Cortex of kidney (tissue), 1 donor: ENCODE results near the gene AMER1.
A peak's percentile ranks its signal among the peaks of the same experiment; 100 is the strongest.
"Not testable (repeated sequence)": the region's sequence is repeated elsewhere in the genome, so short reads cannot be mapped to it uniquely, and the experiment has no call there.

Experiments used
- DNase-seq: peaks from one replicate; lab custom pipeline; 2025; lab: John Stamatoyannopoulos, UW

Gene AMER1

DNA sequence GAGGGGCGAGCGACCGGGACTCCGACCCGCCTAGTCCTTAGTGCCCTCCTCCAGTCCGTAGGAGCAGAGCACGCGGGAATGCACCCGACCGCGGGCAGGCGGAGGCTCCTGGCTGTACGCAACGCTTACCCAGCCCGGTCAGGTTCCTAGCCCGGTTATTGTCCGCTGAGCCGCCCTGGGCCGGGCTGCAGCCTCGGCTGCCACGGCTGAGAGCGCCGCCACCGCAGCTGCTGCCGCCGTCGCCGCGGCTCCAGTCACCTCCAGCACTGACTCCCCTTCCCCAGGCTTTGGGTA is at the start of gene AMER1:
Gene AMER1, minus strand, starts transcription at position 268 of the 294 bp plus-strand sequence. CDS start 12,422 bp downstream, outside the sequence.
- DNase-seq = no peak

DNA sequence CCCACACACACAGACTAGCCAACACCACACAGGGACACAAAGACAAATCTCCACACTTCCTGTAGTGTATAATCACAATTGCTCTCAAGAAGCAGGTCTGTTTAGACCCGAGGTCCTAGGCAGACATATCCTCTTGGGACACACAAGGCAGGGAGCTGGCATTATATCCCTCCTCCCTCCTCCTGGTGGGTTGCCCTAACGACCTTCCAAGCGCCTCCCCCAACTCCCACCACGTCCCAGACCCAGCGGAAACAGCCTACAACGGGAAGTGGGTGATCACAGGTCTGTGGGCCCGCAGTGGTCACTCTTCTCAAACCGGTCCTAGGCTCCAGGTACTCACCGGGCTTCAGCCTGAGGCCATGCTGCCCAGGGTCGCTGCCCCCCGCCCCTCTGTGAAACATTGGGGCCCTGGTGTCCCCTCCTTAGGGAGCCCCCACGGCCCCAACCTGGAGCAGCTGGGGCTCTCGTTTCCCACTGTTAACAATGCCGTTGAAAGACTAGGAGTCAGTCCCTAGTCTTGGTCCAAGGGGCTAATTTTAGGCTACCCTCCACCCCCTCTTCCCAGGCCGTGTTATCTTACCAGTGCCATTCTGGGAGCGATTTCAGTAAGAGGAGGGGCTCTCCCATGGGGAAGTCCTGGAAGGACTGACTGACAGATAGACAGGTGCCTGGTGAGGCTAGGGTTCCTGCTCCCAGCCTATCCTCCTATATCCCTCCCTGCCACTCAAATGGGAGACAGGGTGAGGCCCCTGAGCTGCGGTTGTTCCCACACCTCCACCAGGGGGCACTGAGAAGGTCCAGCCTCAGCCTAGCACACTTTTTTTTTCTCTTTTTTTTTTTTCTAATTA is 24.8 kb upstream of the AMER1 start, which contains the start of gene ASB12:
Gene ASB12, minus strand, starts transcription at position 485 of the 848 bp plus-strand sequence. CDS start 4,957 bp downstream, outside the sequence.
- DNase-seq = no peak

DNA sequence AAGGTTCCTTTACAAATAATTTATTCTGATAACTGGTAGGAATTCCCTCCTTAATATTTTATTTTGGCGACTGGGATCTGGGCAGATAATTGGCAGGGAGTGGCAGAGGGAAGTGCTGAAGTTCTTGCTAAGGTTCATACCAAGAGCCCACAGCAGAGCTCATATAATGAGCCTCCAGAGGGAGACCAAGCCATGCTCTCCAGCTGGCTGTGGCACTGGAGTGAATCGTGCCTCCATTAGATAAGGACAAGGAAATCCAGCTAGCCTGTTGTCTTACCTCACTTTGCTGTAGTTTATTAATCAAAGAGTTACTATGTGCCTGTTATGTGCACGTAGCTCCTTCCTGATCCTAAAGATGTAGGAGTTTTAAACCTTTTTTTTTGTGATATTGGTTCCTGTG is 23.6 kb upstream of the AMER1 start:
- DNase-seq = no peak

DNA sequence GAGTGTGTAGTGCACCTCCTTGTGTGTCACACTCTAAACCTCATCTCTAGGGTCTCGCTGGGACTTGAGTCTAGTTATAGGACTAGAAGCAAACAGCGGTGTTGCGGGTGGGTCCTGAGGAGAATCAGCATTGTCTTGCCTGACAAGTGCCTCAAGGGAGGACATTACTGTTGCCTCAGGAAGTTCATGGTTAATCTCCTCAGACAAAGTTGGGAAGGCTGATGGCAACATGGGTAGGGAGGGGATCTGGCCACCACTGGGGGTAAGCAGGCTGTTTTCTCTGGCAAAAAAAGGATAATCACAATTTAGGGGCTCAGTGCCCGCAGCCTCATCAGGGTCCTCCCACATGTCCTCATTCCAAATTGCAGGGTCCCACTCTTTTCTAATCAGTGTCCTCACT is 12.5 kb upstream of the AMER1 start:
- DNase-seq = no peak

DNA sequence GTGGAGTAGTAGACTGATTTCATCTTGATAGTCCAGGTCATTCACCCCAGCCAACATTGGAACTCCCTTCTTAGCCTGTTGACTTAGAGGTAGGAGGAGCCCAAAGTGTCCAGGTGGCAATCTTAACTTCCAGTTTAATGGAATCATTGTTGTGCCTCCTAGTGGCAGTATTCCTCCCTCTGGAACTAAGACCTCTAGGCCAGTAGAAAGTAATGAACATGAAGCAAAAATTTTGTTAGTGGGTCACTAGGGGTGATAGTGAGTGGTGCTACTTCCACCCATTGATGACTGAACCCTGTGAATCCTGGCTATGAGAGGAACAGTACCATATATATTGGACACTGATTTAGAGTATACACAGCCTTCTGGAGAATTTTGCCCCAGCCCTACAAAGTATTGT is 8.5 kb upstream of the AMER1 start:
- DNase-seq = not testable (repeated sequence)

DNA sequence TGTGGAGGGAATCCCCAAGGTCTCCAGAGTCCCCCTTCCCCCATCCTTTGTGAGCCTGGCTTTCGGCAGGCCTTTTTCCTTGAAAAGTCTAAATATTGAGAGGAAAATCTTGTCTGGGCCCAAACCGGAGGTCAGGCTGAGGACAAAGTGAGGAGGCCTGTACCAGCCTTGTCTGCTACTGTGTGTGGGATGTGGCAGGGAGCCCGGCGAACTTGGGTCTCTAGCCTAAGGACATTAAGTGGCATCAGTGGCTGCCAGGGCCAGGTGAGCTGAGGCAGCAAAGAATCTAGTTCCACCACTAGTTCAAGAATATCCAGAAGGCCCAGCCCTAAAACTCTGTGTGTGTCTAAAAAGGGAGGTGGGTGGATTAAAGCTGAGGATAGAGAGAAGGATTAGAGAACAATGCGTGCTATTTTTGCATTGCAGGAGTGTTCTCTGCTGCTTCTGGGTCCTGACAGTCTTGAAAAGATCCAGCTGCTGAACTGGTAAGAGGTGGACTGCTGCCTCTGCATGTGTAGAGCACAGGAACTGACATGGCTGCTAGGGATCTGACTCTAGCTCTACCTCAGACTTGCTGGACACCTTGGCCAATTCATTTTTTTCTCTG is 1.2 kb upstream of the AMER1 start:
- no peak for DNase-seq

DNA sequence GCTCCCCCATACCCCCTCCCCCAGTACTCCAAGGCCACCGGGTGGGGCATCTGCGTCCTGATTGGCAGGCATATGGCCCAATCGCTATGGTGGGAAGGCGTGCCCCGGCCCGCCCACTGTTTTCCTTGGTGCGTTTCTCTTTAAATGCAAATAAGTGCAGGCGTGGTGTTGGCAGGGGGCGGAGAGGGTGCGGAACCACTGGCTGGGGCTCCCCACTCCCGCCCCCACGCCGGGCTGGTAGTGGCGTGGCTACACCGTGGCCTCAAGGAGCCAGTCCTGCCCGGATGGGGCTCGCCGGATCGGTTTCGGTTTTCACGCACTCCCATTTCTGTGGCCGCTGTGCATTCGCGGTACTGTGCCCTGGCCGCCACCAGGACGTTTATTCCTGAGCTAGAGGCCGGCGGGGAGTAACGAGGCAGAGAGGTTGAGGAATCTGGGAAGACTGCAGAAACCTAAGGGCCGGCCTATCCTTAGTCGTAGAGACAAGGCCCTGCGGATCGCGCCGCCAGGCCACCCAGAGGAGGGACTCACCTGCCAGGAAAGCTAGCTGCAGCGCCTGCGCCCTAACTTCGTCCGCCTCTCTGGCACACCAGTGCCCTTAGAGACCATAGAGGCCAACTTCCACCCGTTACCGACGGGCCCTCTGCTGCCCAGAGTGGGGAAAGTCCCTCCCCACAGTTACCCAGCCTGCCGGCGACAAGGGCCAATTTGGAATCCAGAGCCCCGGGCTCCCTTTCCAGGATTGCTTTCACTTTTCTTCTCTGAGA is 410 bp upstream of the AMER1 start:
- peak; percentile 6 for DNase-seq

DNA sequence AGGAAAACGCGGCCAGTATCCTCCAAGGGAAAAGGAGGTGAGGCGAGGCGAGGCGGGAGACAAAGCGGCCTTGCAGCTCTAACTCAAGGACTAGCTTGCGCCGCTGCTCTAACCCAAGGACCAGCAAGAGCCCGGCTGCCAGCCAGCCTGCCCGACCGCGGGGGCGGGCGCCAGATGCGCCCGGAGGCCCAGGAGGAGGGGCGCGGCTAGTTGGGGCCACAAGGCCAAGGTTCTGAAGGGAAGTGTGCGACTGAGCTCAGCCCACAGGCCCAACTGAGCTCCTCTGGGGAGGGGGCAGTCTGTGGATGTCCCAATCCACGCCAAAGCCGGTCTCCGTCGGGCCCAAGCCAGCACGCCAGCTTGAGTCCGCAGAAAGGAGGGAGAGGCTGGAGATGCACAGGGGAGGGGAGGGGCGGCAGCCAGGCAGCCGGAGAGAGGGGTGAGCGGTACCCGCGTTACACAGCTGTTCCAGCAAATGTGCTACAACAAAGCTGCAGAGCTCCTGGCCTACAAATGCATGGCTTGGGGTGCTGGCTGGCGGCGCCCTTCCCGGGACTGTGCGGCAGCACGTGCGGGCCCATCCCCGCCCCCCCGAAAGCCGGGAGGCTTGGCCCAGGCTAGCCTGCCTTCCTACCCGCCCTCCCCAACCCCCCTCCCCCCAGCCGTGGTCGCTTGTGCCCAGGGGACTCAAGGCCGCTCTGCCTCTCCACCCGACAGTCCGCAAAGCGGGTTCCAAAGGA is 637 bp downstream of the AMER1 start:
- DNase-seq = peak; percentile 3

DNA sequence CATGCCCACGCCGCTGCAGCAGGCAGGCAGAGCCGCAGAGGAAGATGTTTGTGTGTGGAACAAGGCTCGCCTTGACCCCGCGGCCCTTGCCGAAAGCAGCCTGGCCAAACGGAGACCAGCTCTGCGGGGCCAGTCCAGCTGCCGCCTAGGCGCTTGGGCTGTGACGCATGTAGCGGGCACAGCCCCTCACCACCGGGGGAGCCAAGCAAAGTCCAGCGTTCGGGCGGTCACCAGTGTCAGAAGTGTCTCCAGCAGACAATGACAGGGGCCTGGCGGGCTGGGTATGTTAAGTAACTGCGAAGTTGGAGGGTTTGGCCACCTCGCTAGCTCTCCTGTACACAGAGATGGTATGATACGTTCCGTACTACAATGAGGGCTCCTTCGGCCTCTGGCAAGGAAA is 1.3 kb downstream of the AMER1 start:
- DNase-seq = no peak

DNA sequence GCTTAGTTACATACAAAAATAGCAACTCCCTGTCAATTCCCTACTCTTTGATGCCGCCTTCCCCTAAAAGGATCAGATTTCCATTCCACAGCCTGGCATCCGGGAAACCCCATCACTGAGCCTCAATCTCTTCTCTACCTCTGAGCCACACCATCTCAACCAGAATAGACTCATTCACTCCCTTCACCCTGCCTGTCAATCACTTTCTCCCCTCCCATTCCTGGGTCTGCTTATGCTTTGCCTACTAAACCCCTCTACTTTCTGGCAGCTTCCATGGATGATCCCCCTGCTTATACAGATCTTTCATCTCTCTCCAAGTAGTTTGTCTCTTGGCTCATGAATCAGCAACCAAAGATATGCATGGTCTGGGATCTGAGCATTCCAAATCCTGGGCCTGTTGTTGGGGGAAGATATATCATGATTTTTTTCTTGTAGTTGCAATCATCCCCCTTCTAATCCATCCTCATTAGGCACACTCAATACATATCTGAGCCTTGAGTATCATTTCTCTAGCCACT is 2.6 kb downstream of the AMER1 start:
- DNase-seq = no peak

DNA sequence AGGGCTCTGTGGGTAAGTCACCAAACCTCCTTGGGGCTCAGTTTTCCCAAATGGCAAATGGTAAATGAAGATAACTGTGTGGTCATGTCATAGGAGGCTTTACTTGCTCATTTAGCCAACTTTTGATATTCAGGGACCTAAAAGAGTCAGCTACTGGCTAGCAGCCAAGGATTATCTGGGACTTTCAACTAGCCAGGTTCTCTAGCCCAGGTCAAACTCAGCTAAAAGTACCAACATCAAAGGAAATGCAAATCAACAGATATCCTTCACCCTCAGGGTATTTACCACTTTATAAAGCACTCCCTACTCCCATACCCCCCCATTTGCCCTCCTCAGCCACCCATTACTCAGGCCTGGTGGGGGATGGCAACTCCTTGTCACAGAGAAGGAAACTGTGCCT is 7.5 kb downstream of the AMER1 start:
- no peak for DNase-seq

DNA sequence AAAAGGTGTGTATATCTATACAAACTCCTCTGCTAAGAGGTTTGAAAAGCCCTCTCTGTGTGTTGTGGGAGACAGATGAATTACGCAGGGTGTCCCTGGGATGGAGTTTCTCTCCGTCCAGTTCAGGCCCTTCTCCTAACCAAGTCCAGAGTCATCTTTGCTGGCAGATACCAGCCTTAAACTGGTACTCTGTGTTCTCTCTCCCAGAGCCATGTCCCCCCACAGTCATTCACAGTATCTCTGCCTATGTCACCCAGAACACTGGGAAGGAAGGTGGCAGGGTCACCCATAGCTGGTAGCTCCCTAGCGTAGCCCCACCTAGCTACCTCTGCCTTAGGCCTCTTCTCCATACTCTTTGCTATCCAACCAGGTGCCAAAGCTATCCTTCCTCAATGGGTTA is 8.9 kb downstream of the AMER1 start:
- DNase-seq = no peak

DNA sequence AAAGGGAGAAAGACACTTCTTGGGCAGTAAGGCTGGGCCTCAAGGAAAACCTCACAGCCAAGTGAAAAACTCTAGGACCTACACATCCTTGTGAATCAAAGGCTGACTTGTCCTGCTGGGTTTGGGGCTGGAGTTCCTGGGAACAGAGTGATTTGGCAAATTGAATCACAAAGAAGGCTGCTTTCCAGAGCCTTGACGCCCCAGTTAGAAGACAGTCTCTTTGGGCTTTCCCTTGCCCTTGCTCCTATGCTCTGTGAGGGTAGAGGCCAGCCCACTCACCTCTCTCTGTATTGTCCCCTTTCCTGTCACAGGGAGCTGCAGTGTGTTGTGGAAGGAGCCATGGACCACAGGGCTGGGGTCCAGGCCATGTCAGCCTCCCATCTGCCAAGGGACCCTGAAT is 9.6 kb downstream of the AMER1 start:
- no peak for DNase-seq

DNA sequence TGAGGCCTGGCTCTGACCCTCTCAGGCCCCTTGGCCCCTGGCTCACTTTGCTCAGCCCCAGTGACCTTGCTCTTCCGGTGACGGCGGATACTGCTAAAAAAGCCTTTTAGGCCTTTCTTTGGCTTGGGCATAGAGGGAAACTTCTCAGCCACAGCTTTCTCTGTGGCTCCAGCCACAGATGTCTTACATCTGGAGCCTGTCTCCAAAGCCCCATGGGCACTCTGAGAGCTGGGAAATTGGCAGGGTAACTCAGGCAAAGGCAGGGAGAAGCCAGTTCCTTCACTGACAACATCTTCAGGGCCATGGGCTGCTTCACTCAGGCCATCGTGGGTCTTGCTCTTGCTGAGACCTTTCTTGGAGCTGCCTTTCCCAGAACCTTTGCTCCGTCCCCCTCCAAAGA is 12.8 kb downstream of the AMER1 start:
- DNase-seq = no peak

DNA sequence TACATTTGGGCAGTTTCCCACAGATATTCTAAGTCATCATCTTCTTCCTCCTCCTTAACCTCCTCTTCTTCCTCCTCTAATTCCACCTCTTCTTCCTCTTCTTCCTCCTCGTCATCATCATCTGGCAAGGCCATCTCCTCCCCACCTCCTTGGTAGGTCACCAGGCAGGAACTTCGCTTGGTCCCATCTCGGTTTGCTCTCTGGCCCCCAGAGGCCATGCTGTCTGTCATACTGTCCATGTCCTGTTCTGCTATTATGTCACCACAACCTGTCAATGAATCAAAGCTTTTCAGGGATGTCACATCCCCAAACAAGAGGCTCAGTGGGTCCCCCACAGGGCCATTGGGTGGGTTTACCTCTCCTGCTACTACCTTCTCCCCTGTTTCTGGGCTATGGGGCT is 13.5 kb downstream of the AMER1 start:
- no peak for DNase-seq

DNA sequence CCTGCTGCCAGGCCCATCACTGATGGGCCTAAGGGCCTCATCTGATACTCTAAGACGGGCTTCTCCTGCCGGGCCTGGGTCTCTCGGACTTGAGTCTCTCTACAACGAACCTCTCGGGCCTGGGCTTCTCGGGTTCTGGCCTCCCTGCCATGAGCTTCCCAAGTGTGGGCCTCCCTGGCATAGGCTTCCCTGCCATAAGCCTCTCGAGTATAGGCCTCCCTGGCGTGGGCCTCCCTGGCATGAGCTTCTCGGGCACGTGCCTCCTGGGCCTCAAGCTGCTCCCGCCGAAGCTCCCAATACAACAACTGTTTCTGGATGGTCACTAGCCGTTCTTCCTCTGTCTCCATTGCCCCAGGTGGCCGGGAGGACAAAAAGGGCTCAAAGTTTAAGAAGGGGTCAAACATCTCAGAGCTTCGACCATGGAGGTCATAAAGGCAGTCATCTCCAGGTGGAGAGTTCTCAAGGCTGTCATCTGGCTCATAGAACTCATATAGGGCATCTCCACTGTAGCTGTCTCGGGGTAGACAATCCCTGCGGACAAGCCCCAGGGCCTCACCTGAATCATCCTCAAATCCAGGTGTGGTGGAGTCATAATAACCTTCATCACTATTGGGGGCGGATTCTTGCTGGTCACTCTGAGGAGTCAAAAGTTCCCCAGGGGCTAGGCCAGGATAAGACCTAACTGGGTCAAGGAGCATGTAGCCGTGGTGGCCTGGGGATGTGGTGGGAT is 14.1 kb downstream of the AMER1 start:
- no peak for DNase-seq

DNA sequence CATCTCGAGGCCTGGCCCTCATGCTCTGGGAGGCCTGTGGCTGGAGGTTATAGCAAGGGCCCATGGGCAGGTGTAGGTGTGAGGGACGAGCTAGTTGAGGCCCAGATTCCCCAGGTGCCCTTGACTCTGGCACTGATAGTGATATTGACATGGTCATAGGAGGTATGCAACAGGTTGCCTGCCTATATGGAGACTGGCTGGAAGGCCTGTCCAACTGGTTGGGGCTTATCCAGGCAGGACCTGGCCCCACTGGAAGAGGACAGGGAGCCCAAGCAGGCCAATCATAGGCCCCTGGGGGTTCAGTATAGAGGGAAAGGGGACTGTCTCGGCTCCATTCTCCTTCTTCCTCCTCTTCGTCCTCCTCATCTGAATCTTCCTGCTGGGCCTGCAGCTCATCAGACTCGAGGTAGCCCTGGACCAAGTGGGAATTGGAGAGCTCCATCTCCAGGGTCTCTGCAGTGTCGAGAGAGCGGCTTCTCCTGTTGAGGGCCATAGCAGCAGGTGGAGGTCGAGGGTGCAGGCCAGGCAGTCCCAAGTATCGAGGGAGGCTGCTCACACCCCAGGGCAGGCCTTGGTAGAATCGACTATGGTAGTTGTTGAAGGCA is 15.3 kb downstream of the AMER1 start:
- DNase-seq = no peak

DNA sequence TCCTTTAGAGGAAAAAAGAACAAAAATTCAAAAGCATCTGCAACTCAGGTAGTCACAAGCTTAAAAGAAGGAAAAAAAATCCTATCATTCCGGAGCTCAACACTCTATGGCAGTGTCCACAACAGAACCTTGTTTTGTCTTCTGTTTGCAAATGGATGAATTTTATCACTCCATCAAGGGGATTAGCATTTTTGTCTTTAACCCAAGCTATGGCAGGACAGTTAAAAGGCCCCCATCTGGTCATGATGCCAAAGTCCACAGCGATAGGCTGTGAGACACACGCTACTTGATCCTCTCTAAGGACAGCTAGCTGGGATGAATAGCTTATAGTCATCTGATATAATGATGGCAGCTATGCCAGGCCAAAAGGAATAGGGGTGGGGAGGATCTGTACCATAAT is 16.6 kb downstream of the AMER1 start:
- no peak for DNase-seq

DNA sequence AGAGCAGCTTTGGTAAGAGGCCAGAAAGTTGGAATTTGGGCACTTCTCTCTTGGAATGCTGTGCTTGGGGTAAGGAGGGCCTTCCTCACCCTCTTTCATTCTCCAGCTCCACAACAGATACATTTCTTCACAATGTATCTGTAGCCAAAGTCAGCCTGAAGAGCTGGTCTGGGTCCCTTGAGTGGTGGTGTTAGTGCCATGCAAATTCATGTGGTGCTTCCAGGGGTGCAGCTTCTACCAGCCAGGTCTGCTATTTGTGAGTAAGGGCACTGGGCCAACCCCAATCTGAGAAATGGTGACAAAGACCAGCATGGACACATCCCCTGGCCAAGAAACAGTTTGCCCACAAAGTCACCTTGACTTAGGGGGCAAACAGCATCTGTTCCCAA is 17.8 kb downstream of the AMER1 start:
- DNase-seq = no peak

DNA sequence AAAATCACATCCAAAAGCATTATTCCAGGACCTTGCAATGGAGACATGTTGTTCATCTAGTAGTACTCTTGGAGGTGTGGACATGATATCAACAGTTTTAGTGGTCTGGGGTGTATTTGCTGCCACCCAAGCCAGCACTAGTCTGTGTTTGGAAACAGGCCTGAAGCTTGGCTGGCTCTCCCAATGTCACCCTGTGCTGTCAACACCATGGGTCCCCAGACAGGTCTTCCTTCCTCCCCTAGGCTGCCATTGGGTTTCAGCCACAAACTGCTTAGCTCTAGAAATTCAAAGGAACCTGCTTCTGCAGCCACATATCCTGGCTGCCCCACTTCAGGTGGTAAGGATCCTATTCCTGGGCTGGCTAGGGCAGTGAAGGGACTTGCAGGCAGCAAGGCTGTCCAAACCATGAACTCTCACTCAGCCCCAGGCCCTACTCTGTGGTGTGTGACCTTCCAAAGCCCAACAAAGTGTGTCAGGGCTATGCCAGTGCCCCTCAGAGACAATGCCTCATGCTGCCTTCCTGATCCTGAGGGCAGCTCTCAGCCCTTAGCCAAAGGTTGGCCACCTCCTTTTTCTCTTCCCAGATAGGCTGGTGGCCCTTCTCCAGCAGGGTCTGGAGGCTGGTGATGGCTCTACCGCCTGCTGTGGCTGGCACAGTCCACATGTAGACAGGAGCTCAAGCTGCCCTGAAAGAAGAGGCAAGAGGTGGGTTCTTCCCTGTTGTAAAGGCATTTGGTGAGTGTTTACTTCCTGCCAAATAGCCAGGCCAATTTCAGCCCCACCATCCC is 18.3 kb downstream of the AMER1 start:
- no peak for DNase-seq
